ENCODE measurements around the gene KCNH4.

The KCNH4 gene

GRCh38 chr17:42138749-42139492 is 42.0 kb downstream of the KCNH4 start:
- TF ChIP-seq CTCF (IDR thresholded peaks at IDR 0.05; ENCODE audit: poor library complexity, severe bottlenecking): no peak
- peaks cover 38% of the 10 kb centered on the region for H3K36me3 ChIP-seq (ENCODE audit: low read depth)
- no peak overlapping the region for H3K27ac ChIP-seq (ENCODE audit: poor library complexity, severe bottlenecking)
- ATAC-seq (ENCODE audit: low read depth) (no peak), DNase-seq (ENCODE audit: low spot score) (no peak)
- no peaks in the 10 kb centered on the region for H3K27me3 ChIP-seq (ENCODE audit: insufficient read depth, poor library complexity, severe bottlenecking)
- H3K4me3 ChIP-seq (ENCODE audit: severe bottlenecking): no peak overlapping the region
- H3K9me3 ChIP-seq (ENCODE audit: severe bottlenecking): no peaks in the 10 kb centered on the region
- H3K4me1 ChIP-seq (ENCODE audit: insufficient read depth, poor library complexity, severe bottlenecking): peaks cover 23% of the 10 kb centered on the region

DNA sequence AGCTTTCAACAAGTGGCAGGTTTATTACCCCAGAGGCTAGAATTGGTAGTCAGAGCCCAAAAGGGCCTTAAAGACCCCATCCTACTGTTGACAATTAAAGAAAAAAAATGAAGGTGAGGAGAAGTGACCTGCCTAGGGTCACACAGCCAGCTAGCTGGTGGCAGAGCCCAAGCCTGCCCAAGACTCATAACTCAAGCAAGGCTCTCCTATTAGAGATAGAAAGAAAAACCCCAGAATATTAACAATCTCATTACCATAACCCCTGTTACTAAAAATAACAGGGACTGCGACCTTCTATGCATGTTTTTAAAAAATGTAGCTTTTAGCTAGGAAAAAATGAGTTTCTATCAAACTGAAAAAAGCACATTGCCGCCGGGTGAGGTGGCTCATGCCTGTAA is 44.3 kb downstream of the KCNH4 start:
- Histone ChIP-seq H3K9me3 (ENCODE audit: severe bottlenecking) (no peaks in the 10 kb centered on the region), H3K4me1 (ENCODE audit: insufficient read depth, poor library complexity, severe bottlenecking) (peaks cover 35% of the 10 kb centered on the region), H3K27me3 (ENCODE audit: insufficient read depth, poor library complexity, severe bottlenecking) (no peaks in the 10 kb centered on the region), H3K27ac (ENCODE audit: poor library complexity, severe bottlenecking) (peak overlapping the region; percentile 75), H3K36me3 (ENCODE audit: low read depth) (peaks cover 29% of the 10 kb centered on the region), H3K4me3 (ENCODE audit: severe bottlenecking) (no peak overlapping the region)
- no peak for DNase-seq (ENCODE audit: low spot score)
- ATAC-seq (ENCODE audit: low read depth): no peak
- no peak for TF ChIP-seq CTCF (IDR thresholded peaks at IDR 0.05; ENCODE audit: poor library complexity, severe bottlenecking)

DNA sequence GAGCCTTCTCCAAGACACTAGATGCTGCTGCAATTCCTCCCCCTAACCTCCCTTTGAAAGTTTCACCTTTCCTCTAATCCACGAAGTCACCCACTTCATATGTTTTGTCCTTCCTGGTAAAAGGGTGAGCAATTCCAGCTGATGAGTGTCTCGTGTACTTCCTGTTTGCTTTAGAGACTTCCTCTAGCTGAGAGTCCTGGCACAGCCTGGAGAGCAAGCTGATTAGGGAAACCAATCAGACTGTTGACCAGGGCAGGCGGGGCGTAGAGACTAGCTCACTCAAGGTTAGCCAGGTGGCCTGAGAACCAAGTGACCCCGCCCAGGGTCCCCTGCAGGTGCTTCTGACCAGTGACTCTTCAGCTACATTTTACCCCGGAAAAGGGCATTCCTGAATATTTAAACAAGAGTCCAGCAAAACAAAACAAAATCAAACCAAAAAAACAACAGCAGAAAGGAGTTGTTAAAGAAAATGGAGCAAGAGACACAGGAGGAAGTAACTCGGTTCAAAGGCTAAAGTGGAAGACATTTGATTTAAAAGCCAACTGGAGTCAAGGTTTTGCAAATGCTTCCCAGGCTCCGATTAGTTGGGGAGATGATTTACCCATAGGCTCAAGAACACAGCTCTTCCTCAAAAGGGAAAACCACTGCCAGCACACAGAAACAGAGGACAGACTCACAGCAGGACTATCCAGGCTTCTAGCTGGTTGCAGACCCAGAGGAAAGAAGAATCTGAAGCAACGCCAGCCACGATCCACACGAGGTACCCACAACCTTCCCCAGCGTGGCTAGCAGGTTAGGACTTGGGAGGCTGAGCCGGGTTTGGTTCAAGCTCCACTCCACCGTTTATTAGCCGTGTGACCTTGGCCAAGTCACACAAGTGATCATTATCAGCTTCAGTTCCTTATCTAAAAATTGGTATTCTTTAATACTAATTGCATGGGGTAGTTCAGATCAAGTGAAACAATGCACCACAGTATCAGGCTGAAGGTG is 45.0 kb downstream of the KCNH4 start:
- peak overlapping the region; percentile 75 for H3K27ac ChIP-seq (ENCODE audit: poor library complexity, severe bottlenecking)
- no peaks in the 10 kb centered on the region for H3K27me3 ChIP-seq (ENCODE audit: insufficient read depth, poor library complexity, severe bottlenecking)
- no peak for TF ChIP-seq CTCF (IDR thresholded peaks at IDR 0.05; ENCODE audit: poor library complexity, severe bottlenecking)
- ATAC-seq (ENCODE audit: low read depth): peak; percentile 95
- H3K4me1 ChIP-seq (ENCODE audit: insufficient read depth, poor library complexity, severe bottlenecking): peaks cover 35% of the 10 kb centered on the region
- no peak overlapping the region for H3K4me3 ChIP-seq (ENCODE audit: severe bottlenecking)
- H3K36me3 ChIP-seq (ENCODE audit: low read depth): peaks cover 29% of the 10 kb centered on the region
- DNase-seq (ENCODE audit: low spot score): no peak
- H3K9me3 ChIP-seq (ENCODE audit: severe bottlenecking): no peaks in the 10 kb centered on the region

DNA sequence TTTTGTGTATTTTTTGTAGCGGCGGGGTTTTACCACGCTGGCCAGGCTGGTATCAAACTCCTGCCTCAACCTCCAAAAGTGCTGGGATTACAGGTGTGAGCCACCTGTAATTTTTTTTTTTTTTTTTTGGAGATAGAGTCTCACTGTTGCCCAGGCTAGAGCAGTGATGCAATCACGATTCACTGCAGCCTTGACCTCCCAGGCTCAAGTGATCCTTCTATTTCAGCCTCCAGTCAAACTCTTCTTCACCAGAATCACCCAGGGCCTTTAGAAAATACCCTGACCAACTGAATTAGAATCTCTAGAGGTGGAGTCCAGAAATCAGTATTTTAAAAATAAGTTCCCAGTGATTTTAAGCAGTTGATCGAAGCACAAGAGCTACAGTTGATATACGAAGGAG is 45.8 kb downstream of the KCNH4 start:
- Histone ChIP-seq H3K27ac (ENCODE audit: poor library complexity, severe bottlenecking) (peak overlapping the region; percentile 75), H3K4me1 (ENCODE audit: insufficient read depth, poor library complexity, severe bottlenecking) (peaks cover 35% of the 10 kb centered on the region), H3K27me3 (ENCODE audit: insufficient read depth, poor library complexity, severe bottlenecking) (no peaks in the 10 kb centered on the region), H3K9me3 (ENCODE audit: severe bottlenecking) (no peaks in the 10 kb centered on the region), H3K36me3 (ENCODE audit: low read depth) (peaks cover 35% of the 10 kb centered on the region), H3K4me3 (ENCODE audit: severe bottlenecking) (no peak overlapping the region)
- DNase-seq (ENCODE audit: low spot score): no peak
- no peak for TF ChIP-seq CTCF (IDR thresholded peaks at IDR 0.05; ENCODE audit: poor library complexity, severe bottlenecking)
- ATAC-seq (ENCODE audit: low read depth): no peak
